Measurements from ENCODE around the gene WDR41. TPM values are rescaled to one million over a fixed set of nuclear protein-coding genes. Genes with fewer than 3 reads are reported as not detected.

Gene WDR41
- total RNA-seq, 1 donor from 2014 or later, result 35.1 TPM

Other genes with a start within 250 kb of the WDR41 start
- not detected for gene OTP, start 146.4 kb upstream of the WDR41 start, total RNA-seq